C4-2B (cell line): Measurements from ENCODE around the gene HIVEP3.

Source experiments
- CTCF ChIP-seq: fragments of 450-650 bp; conservative IDR thresholded peaks from 2 replicates; pipeline ENCODE4 v1.5.1; 2017; ENCODE audit warnings: mild to moderate bottlenecking
- ZFX ChIP-seq: fragments of 450-650 bp; IDR thresholded peaks from 2 replicates; pipeline ENCODE4 v1.6.1; 2017

DNA sequence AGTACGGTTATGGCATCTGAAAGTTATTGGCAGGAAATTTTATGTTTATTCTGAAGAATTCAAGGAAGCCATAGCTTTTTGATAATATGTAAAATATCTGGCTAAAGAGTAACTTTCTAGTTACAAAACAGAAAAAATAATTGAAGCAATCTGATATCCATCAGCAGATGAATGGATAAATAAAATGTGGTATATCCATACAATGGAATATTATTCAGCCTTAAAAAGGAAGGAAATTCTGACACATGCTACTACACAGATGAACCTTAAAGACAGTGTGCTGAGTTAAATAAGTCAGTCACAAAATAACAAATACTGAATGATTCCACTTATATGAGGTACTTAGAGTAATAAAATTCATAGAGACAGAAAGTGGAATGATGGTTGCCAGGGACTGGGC, 25.0 kb upstream of the HIVEP3 start:
- no peak for TF ChIP-seq CTCF
- no peak for TF ChIP-seq ZFX
